ENCODE measurements around the gene TBATA. TPM values are rescaled to one million over a fixed set of nuclear protein-coding genes. Genes with fewer than 3 reads are reported as not detected.

Gene TBATA
- total RNA-seq, 2 donors from 2014 or later = not detected

DNA sequence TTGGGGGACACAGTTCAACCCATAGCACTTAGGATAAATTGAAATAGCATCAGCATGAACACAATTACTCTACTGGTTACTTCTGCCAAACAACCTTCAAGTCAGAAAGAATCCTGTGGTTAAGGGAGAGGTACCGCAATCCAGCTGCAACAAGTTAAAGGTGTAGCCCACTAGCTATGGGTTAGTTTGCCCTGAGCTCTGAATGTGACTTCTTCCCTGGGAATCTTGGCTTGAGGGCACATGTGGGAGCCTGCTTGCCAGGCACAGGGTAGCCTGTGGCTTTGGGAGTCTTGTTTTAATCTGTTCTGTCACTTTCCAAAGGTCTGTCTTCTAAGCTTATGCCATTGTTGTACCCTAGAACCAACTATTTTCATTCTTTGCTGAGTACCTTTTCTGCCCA lies 21.7 kb upstream of the TBATA start:
- peaks cover 4% of the 10 kb centered on the region for H3K4me1 ChIP-seq (ENCODE audit: control insufficient read depth, insufficient read depth, low read length)
- WGBS, 2 experiments (ENCODE audit: insufficient coverage in 1 of 2, insufficient read length in 1 of 2) = 94 to 100% methylated on average over 1 of the region's 1 CpG
- no peak overlapping the region for H3K9ac ChIP-seq (ENCODE audit: extremely low read depth, low read length, poor library complexity, severe bottlenecking)
- DNase-seq = no peak
- no peak overlapping the region for H3K27ac Mint-ChIP-seq
- H3K4me3 ChIP-seq (ENCODE audit: low read length) = no peak overlapping the region
- H3K9me3 ChIP-seq (ENCODE audit: control insufficient read depth, low read length) = no peaks in the 10 kb centered on the region
- no peak overlapping the region for H3K27ac ChIP-seq (ENCODE audit: low read depth, low read length)
- H3K27me3 Mint-ChIP-seq (ENCODE audit: insufficient read depth) = no peaks in the 10 kb centered on the region
- H3K4me3 Mint-ChIP-seq = no peak overlapping the region
- H3K4me1 Mint-ChIP-seq = peaks cover 12% of the 10 kb centered on the region
- no peaks in the 10 kb centered on the region for H3K9me3 Mint-ChIP-seq
- no peaks in the 10 kb centered on the region for H3K27me3 ChIP-seq (ENCODE audit: control insufficient read depth, insufficient read depth, low read length, poor library complexity, severe bottlenecking)
- H3K36me3 ChIP-seq (ENCODE audit: control insufficient read depth, insufficient read depth, low read length) = no peaks in the 10 kb centered on the region
- no peaks in the 10 kb centered on the region for H3K36me3 Mint-ChIP-seq (ENCODE audit: low read depth)
- TF ChIP-seq, protein P1, sequence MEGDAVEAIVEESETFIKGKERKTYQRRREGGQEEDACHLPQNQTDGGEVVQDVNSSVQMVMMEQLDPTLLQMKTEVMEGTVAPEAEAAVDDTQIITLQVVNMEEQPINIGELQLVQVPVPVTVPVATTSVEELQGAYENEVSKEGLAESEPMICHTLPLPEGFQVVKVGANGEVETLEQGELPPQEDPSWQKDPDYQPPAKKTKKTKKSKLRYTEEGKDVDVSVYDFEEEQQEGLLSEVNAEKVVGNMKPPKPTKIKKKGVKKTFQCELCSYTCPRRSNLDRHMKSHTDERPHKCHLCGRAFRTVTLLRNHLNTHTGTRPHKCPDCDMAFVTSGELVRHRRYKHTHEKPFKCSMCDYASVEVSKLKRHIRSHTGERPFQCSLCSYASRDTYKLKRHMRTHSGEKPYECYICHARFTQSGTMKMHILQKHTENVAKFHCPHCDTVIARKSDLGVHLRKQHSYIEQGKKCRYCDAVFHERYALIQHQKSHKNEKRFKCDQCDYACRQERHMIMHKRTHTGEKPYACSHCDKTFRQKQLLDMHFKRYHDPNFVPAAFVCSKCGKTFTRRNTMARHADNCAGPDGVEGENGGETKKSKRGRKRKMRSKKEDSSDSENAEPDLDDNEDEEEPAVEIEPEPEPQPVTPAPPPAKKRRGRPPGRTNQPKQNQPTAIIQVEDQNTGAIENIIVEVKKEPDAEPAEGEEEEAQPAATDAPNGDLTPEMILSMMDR (conservative IDR thresholded peaks at IDR 0.05) = no peak

DNA sequence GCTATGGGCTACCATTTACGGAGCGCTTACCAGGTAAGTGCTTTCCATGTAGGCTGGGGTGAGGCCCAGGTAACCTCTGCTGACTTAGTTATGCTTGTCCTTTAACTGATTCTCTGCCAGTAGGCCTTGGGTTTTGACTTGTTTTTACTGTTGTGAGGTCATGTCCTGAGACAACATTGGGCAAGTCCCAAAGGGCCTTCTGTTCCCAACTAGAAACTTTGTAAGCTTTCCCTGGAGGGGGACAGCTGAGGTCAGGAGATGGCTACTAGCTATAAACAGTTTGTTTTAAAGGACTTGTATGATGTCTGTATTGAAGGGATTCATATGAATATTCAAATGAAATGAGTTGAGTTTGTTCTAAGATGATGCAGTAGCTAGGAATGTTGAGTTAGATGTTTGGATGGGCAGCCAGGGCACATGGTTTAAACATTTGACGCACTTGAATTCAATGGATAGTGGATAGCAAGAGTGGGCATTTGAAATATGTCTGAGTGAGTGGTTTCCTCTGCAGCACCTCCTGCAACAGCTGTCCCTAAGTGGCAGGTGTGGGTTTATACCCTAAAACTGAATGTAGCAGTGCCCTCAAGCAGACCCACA lies 20.5 kb upstream of the TBATA start:
- Mint-ChIP-seq H3K4me3 (no peak overlapping the region), H3K27ac (no peak overlapping the region), H3K27me3 (ENCODE audit: insufficient read depth) (no peaks in the 10 kb centered on the region), H3K9me3 (no peaks in the 10 kb centered on the region), H3K36me3 (ENCODE audit: low read depth) (no peaks in the 10 kb centered on the region), H3K4me1 (peaks cover 12% of the 10 kb centered on the region)
- WGBS, 2 experiments (ENCODE audit: insufficient coverage in 1 of 2, insufficient read length in 1 of 2) = 97% methylated on average over 3 of the region's 3 CpGs; no CpG with 5 or more reads in 1 of the 2 experiments
- TF ChIP-seq, protein P1 (conservative IDR thresholded peaks at IDR 0.05) = no peak
- no peaks in the 10 kb centered on the region for H3K9me3 ChIP-seq (ENCODE audit: control insufficient read depth, low read length)
- peaks cover 4% of the 10 kb centered on the region for H3K4me1 ChIP-seq (ENCODE audit: control insufficient read depth, insufficient read depth, low read length)
- H3K27me3 ChIP-seq (ENCODE audit: control insufficient read depth, insufficient read depth, low read length, poor library complexity, severe bottlenecking) = no peaks in the 10 kb centered on the region
- no peak overlapping the region for H3K4me3 ChIP-seq (ENCODE audit: low read length)
- H3K36me3 ChIP-seq (ENCODE audit: control insufficient read depth, insufficient read depth, low read length) = no peaks in the 10 kb centered on the region
- DNase-seq = no peak
- no peak overlapping the region for H3K9ac ChIP-seq (ENCODE audit: extremely low read depth, low read length, poor library complexity, severe bottlenecking)
- H3K27ac ChIP-seq (ENCODE audit: low read depth, low read length) = no peak overlapping the region

DNA sequence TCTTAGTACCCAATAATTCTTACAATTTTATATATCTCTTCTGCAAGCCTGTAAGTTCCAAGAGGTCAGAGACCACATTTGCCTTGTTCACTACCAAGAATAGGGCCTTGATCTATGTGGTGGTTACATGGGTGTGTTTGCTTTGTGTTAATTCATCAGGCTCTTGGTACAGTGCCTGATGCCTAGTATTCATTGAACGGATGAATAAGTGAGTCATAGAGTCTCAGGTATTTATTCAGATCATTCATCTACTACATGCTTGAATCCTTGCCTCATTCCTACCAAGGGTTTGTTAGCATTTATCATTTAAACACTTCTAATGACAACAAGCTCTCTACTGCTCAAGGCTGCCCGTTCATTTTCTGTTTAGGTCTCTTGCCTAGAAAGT lies 19.2 kb upstream of the TBATA start:
- H3K9me3 Mint-ChIP-seq = no peaks in the 10 kb centered on the region
- H3K27me3 ChIP-seq (ENCODE audit: control insufficient read depth, insufficient read depth, low read length, poor library complexity, severe bottlenecking) = no peaks in the 10 kb centered on the region
- H3K27ac ChIP-seq (ENCODE audit: low read depth, low read length) = no peak overlapping the region
- WGBS, 2 experiments (ENCODE audit: insufficient coverage in 1 of 2, insufficient read length in 1 of 2) = 84 to 100% methylated on average over 1 to 2 of the region's 2 CpGs
- no peaks in the 10 kb centered on the region for H3K36me3 ChIP-seq (ENCODE audit: control insufficient read depth, insufficient read depth, low read length)
- no peaks in the 10 kb centered on the region for H3K27me3 Mint-ChIP-seq (ENCODE audit: insufficient read depth)
- no peak for DNase-seq
- TF ChIP-seq, protein P1 (conservative IDR thresholded peaks at IDR 0.05) = no peak
- H3K4me1 Mint-ChIP-seq = peaks cover 6% of the 10 kb centered on the region
- H3K36me3 Mint-ChIP-seq (ENCODE audit: low read depth) = no peaks in the 10 kb centered on the region
- H3K4me3 ChIP-seq (ENCODE audit: low read length) = no peak overlapping the region
- H3K27ac Mint-ChIP-seq = no peak overlapping the region
- peaks cover 2% of the 10 kb centered on the region for H3K4me1 ChIP-seq (ENCODE audit: control insufficient read depth, insufficient read depth, low read length)
- H3K4me3 Mint-ChIP-seq = no peak overlapping the region
- no peak overlapping the region for H3K9ac ChIP-seq (ENCODE audit: extremely low read depth, low read length, poor library complexity, severe bottlenecking)
- no peaks in the 10 kb centered on the region for H3K9me3 ChIP-seq (ENCODE audit: control insufficient read depth, low read length)
